ENCODE measurements around the gene TNPO1.
"Not testable (repeated sequence)": the region's sequence is repeated elsewhere in the genome, so short reads cannot be mapped to it uniquely, and the experiment has no call there.

Gene TNPO1

GRCh38 chr5:72908664-72909063 lies 92.2 kb downstream of the TNPO1 start:
- no peak for TF ChIP-seq CTCF (IDR thresholded peaks at IDR 0.05; ENCODE audit: insufficient read depth, low read depth, low read length, missing control alignments)
- H3K4me3 ChIP-seq (ENCODE audit: low read depth, low read length) = no peak overlapping the region
- DNase-seq (ENCODE audit: low read depth) = no peak

DNA sequence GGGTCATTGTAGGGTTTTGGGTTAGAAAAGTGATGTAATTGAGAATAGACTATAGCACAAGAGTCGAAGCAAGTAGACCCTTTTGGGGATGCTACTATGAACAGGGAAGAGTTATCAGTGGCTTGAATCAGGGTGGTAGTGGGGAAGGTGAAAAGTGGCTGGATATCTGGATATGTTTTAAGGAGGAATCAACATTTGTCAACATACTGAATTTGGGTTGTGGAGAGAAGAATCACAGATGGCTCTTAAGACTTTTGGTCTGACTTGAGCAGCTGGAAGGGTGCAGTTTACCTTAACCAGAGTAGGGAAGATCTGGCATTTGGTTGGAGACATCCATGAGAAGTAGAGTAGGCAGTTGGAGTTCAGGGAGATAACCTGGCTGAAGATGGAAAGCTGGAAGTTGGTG lies 100.9 kb downstream of the TNPO1 start:
- DNase-seq (ENCODE audit: low read depth) = no peak
- H3K4me3 ChIP-seq (ENCODE audit: low read depth, low read length) = no peak overlapping the region
- TF ChIP-seq CTCF (IDR thresholded peaks at IDR 0.05; ENCODE audit: insufficient read depth, low read depth, low read length, missing control alignments) = no peak

DNA sequence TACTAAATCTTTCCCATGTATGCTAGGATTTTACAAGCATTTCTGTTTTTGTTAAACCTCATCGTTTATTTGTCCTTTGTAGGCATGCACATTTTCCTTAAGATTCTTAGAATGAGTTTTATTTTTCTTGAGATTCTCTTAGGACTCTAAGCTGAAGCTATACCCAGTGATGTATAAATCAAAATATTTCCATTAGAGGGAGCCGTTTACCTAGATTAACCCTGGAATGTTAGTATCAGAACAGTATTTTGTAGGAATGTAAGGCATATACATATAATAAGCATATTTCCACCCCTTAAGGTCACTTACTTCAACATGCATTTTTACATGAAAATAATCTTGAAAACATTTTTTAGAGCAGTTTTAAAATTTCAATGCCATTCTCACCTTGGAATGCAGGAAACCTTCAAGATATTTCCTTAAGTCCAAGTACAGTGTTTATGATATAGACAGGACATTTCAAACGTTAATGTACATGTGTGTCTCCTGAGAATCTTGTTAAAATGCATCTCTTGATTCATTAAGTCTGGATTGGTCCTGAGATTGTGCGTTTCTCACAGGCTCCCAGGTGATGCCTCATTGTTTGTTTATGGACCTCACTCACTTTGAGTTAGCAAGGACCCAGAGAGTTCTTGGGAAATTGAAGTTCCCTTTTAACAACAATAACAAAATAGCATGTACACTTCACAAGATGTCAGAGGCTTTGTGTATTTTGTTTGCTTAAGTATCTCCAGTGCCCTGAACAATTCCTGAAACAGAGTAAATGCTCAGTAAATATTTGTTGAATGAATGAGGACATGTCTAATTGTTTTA lies 104.4 kb downstream of the TNPO1 start:
- no peak for DNase-seq (ENCODE audit: low read depth)
- TF ChIP-seq CTCF (IDR thresholded peaks at IDR 0.05; ENCODE audit: insufficient read depth, low read depth, low read length, missing control alignments) = no peak
- H3K4me3 ChIP-seq (ENCODE audit: low read depth, low read length) = no peak overlapping the region

DNA sequence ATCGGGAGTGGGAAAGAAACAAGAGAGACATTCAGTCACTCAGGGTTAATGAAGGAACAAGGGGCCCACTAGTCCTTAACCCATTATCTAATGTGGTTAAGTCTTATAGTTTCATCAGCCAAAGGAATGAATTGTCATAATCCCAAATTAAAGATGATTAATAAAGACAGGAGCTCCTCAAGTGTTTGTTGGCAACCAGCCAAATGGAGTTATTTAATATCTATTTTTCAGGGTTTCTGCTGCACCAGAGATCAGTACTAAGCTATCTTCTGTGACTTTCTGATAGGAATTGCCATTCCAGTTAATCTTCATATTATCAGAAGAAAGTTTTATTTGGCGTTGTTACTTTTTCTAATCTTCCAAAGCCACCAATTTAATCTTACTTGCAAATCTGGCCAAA lies 105.4 kb downstream of the TNPO1 start:
- TF ChIP-seq CTCF (IDR thresholded peaks at IDR 0.05; ENCODE audit: insufficient read depth, low read depth, low read length, missing control alignments) = no peak
- DNase-seq (ENCODE audit: low read depth) = no peak
- no peak overlapping the region for H3K4me3 ChIP-seq (ENCODE audit: low read depth, low read length)

DNA sequence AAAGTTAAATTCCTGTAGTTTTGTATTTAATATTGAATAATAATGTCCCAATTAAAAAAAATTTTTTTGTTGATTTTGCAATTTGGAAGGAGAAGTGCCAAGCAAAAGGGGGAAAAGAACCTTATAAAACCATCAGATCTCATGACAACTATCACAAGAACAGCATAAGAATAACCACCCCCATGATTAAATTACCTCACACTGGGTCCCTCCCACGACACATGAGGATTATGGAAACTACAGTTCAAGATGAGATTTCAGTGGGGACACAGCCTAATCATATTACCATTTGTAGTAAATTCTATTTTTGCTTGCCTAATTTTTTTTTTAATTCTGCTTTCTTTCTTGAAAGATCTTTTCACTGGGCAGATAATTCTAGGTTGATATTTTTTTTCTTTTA lies 106.0 kb downstream of the TNPO1 start:
- no peak overlapping the region for H3K4me3 ChIP-seq (ENCODE audit: low read depth, low read length)
- DNase-seq (ENCODE audit: low read depth) = no peak
- TF ChIP-seq CTCF (IDR thresholded peaks at IDR 0.05; ENCODE audit: insufficient read depth, low read depth, low read length, missing control alignments) = no peak

DNA sequence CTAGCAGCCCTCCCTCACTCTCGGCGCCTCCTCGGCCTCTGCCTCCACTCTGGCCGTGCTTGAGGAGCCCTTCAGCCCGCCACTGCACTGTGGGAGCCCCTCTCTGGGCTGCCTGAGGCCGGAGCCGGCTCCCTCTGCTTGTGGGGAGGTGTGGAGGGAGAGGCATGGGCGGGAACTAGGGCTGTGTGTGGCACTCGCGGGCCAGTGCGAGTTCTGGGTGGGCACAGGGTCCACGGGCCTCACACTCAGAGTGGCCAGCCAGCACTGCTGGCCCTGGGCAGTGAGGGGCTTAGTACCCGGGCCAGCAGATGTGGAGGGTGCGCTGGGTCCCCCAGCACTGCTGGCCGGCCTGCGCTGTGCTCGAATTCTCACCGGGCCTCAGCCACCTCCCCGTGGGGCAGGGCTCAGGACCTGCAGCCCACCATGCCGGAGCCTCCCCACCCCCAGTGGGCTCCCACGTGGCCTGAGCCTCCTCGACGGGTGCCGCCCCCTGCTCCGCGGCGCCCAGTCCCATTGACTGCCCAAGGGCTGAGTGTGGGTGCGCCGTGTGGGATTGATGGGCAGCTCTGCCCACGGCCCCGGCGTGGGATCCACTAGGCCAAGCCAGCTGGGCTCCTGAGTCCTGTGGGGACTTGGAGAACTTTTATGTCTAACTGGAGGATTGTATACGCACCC lies 109.0 kb downstream of the TNPO1 start:
- H3K4me3 ChIP-seq (ENCODE audit: low read depth, low read length) = no peak overlapping the region
- no peak for TF ChIP-seq CTCF (IDR thresholded peaks at IDR 0.05; ENCODE audit: insufficient read depth, low read depth, low read length, missing control alignments)
- no peak for DNase-seq (ENCODE audit: low read depth)

GRCh38 chr5:72932686-72933085 lies 116.2 kb downstream of the TNPO1 start:
- DNase-seq (ENCODE audit: low read depth) = not testable (repeated sequence)

DNA sequence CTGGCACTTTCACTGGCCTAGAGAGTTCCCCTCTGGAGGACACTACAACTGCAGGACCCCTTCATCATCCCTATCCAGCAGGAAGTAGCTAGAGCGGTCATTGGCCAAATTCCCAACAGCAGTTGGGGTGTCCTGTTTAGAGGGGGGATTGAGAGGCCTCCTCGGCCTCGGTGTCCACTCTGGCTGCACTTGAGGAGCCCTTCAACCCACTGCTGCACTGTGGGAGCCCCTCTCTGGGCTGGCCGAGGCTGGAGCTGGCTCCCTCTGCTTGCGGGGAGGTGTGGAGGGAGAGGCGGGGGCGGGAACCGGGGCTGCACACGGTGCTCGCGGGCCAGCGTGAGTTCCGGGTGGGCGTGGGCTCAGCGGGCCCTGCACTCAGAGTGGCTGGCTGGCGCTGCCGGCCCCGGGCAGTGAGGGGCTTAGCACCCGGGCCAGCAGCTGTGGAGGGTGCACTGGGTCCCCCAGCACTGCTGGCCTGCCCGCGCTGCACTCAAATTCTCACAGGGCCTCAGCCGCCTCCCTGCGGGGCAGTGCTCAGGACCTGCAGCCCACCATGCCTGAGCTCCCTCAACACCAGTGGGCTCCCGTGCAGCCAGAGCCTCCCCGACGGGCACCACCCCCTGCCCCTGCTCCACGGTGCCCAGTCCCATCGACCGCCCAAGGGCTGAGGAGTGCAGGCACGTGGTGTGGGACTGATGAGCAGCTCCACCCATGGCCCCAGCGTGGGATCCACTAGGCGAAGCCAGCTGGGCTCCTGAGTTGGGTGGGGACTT lies 118.7 kb downstream of the TNPO1 start:
- not testable (repeated sequence) for DNase-seq (ENCODE audit: low read depth); H3K4me3 ChIP-seq (ENCODE audit: low read depth, low read length)

More at GRCh38 chr5:72932686-72933085, 116.2 kb downstream of the TNPO1 start:
- H3K4me3 ChIP-seq (ENCODE audit: low read depth, low read length) = not testable (repeated sequence)
